Measurements from ENCODE around the gene TEKT3.

The TEKT3 gene

GRCh38 chr17:15290605-15291004 lies 50.8 kb downstream of the TEKT3 start:
- DNase-seq = no peak

- no peak for DNase-seq
Measured at GRCh38 chr17:15289285-15290183, 51.9 kb downstream of the TEKT3 start.

GRCh38 chr17:15288859-15289258 lies 52.5 kb downstream of the TEKT3 start:
- no peak for DNase-seq

GRCh38 chr17:15287538-15288267 lies 53.7 kb downstream of the TEKT3 start:
- DNase-seq = no peak

GRCh38 chr17:15285466-15285865 lies 55.9 kb downstream of the TEKT3 start:
- no peak for DNase-seq

- DNase-seq = no peak
Measured at GRCh38 chr17:15284537-15284936, 56.9 kb downstream of the TEKT3 start.

GRCh38 chr17:15284107-15284506 lies 57.3 kb downstream of the TEKT3 start:
- no peak for DNase-seq

GRCh38 chr17:15281909-15282308 lies 59.5 kb downstream of the TEKT3 start:
- DNase-seq = no peak

- no peak for DNase-seq
Measured at GRCh38 chr17:15278924-15279477, 62.4 kb downstream of the TEKT3 start.

- no peak for DNase-seq
Measured at GRCh38 chr17:15278380-15278779, 63.0 kb downstream of the TEKT3 start.

GRCh38 chr17:15274017-15274416 lies 67.4 kb downstream of the TEKT3 start:
- DNase-seq = no peak

GRCh38 chr17:15273141-15273793 lies 68.1 kb downstream of the TEKT3 start:
- DNase-seq = no peak

- no peak for DNase-seq
Measured at GRCh38 chr17:15271741-15272140, 69.7 kb downstream of the TEKT3 start.

GRCh38 chr17:15270628-15271381 lies 70.6 kb downstream of the TEKT3 start:
- DNase-seq = no peak

- no peak for DNase-seq
Measured at GRCh38 chr17:15269780-15270089, 71.7 kb downstream of the TEKT3 start.

- DNase-seq = no peak
Measured at GRCh38 chr17:15269087-15269779, 72.2 kb downstream of the TEKT3 start.

GRCh38 chr17:15268461-15268860 lies 72.9 kb downstream of the TEKT3 start:
- DNase-seq = peak; percentile 62

GRCh38 chr17:15267996-15268395 lies 73.4 kb downstream of the TEKT3 start:
- DNase-seq = no peak

GRCh38 chr17:15266325-15267125 lies 74.9 kb downstream of the TEKT3 start:
- no peak for DNase-seq

GRCh38 chr17:15265131-15265530 lies 76.3 kb downstream of the TEKT3 start, which contains the start of gene PMP22:
TSS of gene PMP22 (minus strand) at chr17:15265326. CDS start at chr17:15260727, 4,599 bp downstream.
- DNase-seq = peak; percentile 78

GRCh38 chr17:15264542-15264941 lies 76.9 kb downstream of the TEKT3 start:
- DNase-seq = no peak
